DMS153 treated with DMSO at 0.1 percent for 48 hours (cell line): ENCODE measurements around the gene MCF2L2.
A peak's percentile ranks its signal among the peaks of the same experiment; 100 is the strongest.

Experiments
- DNase-seq: peaks from one replicate; lab custom pipeline; 2025; ENCODE audit not compliant: unreplicated experiment; lab: John Stamatoyannopoulos, UW

The MCF2L2 gene

DNA sequence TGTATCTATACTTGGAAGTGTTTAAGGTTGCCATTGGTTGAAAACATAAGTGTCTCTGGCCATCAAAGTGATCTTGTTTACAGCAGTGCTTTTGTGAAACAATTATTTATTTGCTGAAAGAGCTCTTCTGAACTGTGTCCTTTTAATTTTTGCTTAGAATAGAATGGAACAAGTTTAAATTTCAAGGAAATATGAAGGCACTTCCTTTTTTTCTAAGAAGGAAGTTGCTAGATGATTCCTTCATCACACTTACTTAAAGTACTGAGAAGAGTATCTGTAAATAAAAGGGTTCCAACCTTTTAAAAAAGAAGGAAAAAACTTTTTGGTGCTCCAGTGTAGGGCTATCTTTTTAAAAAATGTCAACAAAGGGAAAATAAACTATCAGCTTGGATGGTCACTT, 155.6 kb downstream of the MCF2L2 start:
- DNase-seq = no peak

DNA sequence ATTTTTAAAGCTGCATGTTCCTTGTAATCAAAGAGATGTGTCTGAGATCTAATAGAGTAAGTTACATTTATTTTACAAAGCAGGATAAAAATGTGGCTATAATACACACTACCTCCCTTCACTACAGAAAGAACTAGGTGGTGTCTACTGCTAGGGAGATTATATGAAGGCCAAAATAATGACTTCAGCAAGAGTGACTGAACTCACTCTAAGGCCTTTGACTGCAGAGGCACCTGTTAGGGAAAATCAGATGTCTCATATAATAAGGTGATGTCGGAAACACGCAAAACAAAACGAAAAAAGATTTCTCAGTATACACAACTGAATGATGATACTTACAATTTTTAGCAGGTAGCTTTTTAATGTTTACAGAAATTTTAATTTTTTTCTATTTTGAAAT, 156.3 kb downstream of the MCF2L2 start:
- no peak for DNase-seq

- DNase-seq = no peak
Measured at GRCh38 chr3:183270344-183270743, 158.1 kb downstream of the MCF2L2 start.

DNA sequence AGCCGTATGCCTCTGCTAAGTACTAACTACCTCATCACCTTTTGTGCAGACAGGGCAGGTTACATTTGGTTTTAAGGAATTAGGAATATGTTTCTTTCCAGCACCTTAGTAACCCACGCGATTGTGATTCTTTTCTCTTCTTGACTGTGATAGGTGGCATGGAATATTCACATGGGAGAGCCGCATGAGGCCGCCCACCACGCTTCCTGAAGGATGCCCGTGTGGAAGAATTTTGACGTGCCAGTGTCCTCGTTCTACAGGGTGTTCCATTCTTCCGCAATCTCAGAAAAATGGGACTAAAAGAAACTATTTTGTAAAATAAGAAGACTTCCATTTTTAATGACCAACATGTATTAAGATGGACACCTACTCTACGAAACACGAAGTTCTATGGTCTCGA, 159.1 kb downstream of the MCF2L2 start:
- DNase-seq = no peak

- DNase-seq = no peak
Measured at GRCh38 chr3:183268366-183268765, 160.1 kb downstream of the MCF2L2 start.

- DNase-seq = no peak
Measured at GRCh38 chr3:183267140-183267539, 161.3 kb downstream of the MCF2L2 start.

- no peak for DNase-seq
Measured at GRCh38 chr3:183266454-183266853, 162.0 kb downstream of the MCF2L2 start.

DNA sequence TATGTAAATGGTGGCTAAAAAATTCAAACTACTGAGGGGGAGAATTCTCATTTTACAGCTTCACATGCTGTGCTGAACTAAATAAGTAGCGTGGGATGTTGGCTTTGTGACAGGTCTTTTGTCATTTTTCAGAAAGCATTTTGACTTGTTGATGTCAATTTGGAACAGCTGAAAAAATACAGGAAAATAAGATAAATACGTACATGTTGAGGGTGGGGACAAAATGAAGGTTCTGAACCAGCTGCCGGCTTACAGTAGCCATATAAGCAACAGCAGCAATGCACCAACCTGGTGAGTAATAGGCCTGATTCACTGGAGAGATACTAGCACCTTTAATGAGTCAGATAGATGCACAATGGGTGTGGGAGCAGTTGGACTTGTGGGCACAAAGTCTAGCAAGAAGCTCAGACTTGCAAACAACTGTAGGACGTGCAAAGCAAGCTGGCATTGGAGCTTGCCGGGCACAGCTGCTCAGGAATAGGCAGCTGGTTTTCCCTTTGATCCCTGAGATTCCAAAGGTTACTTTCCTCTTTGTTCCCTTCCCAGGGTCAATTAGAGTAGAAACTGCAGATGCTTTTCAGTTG, 162.5 kb downstream of the MCF2L2 start:
- DNase-seq = no peak

DNA sequence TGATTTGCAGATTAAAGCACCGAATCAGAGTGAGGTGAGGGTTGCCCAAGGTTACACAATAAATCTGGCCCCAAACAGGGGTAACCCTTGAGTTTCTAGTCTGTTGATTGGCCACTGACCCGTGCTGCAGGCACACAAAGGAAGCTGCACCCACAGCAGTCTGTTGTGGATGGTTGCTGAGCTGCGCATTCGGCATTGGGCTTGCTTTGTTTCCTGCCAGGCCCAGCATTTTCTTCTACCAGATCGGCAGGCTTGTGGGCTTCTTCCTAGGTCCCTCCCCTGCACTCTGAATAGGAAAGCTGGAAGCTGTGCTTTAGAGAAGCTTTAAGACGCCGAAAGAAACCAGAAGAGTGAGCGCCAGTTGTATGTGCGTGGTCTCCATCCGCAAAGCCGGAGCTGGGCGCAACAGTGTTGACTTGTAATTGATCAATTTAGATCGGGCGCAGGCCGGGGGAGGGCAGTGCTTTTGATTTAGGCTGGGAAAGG, 163.2 kb downstream of the MCF2L2 start:
- DNase-seq = no peak

- no peak for DNase-seq
Measured at GRCh38 chr3:183264268-183264667, 164.2 kb downstream of the MCF2L2 start.

- DNase-seq = no peak
Measured at GRCh38 chr3:183262875-183263378, 165.5 kb downstream of the MCF2L2 start.

DNA sequence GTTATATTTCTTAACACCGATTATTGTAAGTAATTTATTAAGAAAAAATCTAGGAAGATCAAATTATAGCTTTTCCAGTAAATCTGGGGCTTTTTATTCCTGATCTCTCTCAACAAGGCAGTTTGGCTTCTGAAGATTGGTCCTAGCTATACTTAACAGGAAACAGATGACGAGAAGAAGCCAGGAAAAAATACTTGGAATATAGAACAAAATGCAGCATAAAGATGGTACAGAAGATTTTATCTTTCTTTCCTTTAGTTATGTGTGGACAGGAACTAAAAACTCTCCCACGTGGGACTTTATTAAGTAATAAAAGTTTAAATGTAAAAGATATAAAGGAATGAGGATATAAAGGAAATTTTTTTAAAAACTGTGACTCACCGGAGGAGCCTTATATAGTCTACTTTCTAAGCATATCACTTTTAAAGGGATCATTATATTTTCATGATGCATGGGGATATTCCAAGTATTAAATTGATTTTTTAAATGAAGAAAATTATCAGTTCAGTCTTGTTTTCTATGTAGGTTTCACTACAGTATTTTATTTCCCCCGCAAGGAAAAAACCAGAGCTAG, 167.2 kb downstream of the MCF2L2 start:
- DNase-seq = no peak

- DNase-seq = no peak
Measured at GRCh38 chr3:183260167-183260904, 168.1 kb downstream of the MCF2L2 start.

DNA sequence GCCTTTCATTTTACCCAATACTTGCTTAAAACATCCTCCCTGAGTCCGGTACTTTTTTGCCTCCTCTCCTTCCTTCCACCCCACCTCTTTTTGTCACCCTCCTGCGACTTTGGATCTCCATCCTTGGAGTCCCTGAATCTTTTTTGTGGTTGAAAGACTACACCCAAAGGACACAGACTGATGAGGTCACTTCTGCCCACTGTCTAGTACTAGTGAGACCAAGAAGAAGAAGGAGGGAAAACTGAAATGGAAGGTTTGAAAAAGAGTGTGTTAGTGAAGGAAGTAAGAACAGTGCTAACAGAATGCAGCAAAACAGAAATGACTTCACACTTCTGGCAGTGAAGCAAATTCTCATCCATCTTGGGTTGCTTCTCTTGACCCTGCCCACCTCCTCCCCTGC, 168.8 kb downstream of the MCF2L2 start:
- no peak for DNase-seq

DNA sequence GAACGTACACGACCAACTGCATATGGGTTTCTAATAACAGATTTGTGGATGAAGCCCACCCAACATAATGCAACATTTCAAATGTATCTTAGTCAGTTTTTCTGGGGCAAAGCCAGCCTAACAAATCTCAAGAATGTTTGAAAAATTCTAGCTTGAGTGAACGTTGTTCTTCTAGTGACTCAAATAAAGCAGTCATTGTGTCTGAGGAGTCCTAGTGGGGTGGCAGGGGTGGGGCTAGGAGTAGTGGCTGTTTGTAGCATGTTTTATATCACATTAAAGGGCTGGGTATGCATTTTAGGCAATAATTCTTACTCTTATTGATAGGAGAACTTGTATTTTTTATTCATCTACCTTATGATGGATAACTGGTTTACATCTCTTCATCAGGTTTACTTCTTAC, 169.3 kb downstream of the MCF2L2 start:
- DNase-seq = no peak

- no peak for DNase-seq
Measured at GRCh38 chr3:183255348-183255730, 173.1 kb downstream of the MCF2L2 start.

DNA sequence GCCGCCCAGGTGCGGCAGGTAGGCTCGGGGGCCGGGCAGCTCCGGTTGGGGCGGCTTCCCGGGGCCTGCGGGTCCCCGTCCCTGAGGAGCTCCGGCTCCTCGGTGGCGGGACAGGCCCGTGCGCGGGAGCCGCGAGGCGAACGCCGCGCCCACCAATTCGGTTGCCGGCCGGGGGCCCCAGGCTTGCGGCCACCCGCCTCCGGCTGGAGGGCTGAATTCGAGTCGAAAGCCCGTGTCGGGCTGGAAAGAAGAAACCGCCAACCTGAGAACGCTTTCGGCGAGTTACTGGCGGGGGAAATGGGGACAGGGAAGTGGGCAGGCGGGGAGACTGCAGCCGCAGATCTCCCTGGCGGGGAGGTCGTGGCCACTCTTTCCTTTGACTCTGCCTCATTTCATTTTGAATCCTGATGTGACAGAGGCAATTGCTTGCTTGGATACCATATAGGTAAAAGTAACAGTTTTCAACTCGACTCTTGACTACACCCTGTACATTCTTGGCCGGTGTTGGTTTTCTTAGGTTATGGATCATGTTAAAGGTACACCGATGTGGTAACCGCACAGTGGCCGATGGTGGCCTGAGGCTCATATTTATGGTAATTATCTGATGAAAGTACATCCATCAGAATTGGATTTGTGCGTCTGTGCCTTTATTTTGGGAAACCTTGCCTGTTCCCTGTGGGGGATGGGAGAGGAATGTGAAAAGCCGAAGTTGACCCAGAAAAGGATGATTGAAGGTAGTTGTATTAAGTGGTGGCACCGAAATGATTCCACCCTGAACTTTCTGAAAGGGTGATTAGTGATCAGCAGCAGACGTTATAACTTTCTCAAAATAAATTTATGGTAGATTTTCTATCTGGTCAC, 173.7 kb downstream of the MCF2L2 start:
- DNase-seq = peak; percentile 55

DNA sequence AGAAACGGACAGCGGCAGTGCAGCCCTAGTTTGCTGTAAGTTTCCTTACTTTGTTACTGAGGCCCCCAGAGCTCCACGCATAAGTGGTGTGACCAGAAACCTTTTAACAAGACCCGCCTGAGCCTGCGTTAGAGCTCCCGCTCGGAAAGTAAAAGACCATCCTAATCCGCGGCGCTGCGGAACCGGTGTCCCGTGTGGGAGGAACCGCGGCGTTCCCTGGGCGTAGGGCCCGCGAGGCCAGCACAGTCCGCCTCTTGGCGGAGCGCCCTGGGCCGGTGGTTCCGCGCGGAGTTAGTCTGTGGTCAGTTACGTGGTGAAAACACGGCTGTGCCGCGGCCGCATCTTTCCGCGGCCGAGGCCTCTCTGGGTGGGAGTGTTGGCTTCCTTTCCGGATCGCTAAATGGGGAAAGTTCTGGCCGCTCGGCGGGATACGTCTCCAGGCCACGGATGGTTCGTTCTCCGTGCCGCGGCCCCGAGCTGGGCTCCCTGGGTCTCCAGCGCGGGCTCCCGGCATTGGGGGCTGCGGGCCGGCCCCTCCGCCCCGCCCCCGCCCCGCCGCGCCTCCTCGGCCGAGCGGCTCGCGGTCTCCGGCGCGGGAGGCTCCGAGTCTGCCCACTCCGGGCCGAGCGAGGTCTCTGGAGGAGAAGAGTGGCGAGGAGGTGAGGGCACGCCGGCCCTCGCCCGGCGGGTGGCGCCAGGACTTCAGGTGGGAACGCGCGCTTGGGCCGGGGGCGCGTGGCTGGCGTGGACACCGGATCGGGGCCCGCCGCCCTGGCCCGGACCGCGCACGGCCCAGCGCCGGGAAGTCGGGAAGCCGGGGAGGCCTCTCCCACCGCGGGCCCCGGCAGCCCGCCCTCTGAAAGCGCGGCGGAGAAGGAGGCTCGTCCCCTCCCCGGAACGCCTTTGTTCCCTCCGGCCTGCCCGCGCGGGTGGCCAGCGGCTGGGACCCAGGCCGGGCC, 174.6 kb downstream of the MCF2L2 start:
- peak; percentile 42 for DNase-seq

- DNase-seq = peak; percentile 91
Measured at GRCh38 chr3:183252973-183253527, 175.4 kb downstream of the MCF2L2 start, which contains the start of gene B3GNT5. B3GNT5 (plus strand) TSS chr3:183253253; CDS start chr3:183269799, 16,546 bp downstream.
